Activated B cell treated with CpG ODN at 0.5 μM for 24 hours (primary cell): ENCODE measurements around the gene BORA. TPM values are rescaled to one million over a fixed set of nuclear protein-coding genes. Genes with fewer than 3 reads are reported as not detected.

Source experiments
- ATAC-seq: fragments of 200-7000 bp; cut with Tn5 transposase; one replicate; pipeline ENCODE4 v1.10.0; 2021; ENCODE audit warnings: low read depth, mild to moderate bottlenecking, moderate library complexity
- CTCF ChIA-PET: fragments of 350-600 bp; sonication (Branson Sonifier 250); formaldehyde crosslinking; loops from one replicate; lab custom pipeline; 2021; ENCODE audit warnings: antibody characterized with exemption; lab: Charles Lee
- POLR2A ChIA-PET: fragments of 350-600 bp; sonication (Branson Sonifier 250); formaldehyde crosslinking; loops from one replicate; lab custom pipeline; 2021; ENCODE audit warnings: antibody characterized with exemption; lab: Charles Lee
- DNase-seq: peaks from one replicate; pipeline ENCODE4 v3.0.0; 2022
- H3K27ac Mint-ChIP-seq: one replicate; pipeline ENCODE4 v1.8.0; 2020; ENCODE audit warnings: mixed read lengths
- H3K27me3 Mint-ChIP-seq: one replicate; pipeline ENCODE4 v1.8.0; 2021; ENCODE audit warnings: mixed read lengths
- H3K36me3 Mint-ChIP-seq: one replicate; pipeline ENCODE4 v1.8.0; 2021; ENCODE audit warnings: low read depth, mixed read lengths
- H3K4me1 Mint-ChIP-seq: one replicate; pipeline ENCODE4 v1.8.0; 2021; ENCODE audit warnings: mixed read lengths
- H3K4me3 Mint-ChIP-seq: one replicate; pipeline ENCODE4 v1.8.0; 2020; ENCODE audit warnings: mild to moderate bottlenecking, mixed read lengths
- H3K9me3 Mint-ChIP-seq: one replicate; pipeline ENCODE4 v1.8.0; 2020; ENCODE audit warnings: mixed read lengths
- intact Hi-C: fragments of 100-400 bp; cut with micrococcal nuclease; formaldehyde crosslinking; loops from one replicate; pipeline ENCODE4 v1.15.1; 2024
- total RNA-seq: library from RNA; stranded (reverse); gene quantifications from 2 replicates; pipeline ENCODE4 v1.2.3, GENCODE V29; 2022
- TF ChIP-seq, protein P1 (sequence below): fragments of 200-600 bp; IDR thresholded peaks from one replicate; pipeline ENCODE4 v1.8.0; 2022; ENCODE audit warnings: antibody characterized with exemption, mild to moderate bottlenecking

Gene BORA
- total RNA-seq, 1 donor from 2014 or later: 10.3 TPM

GRCh38 chr13:72692884-72693514, 34.7 kb upstream of the BORA start:
- TF ChIP-seq, protein P1, sequence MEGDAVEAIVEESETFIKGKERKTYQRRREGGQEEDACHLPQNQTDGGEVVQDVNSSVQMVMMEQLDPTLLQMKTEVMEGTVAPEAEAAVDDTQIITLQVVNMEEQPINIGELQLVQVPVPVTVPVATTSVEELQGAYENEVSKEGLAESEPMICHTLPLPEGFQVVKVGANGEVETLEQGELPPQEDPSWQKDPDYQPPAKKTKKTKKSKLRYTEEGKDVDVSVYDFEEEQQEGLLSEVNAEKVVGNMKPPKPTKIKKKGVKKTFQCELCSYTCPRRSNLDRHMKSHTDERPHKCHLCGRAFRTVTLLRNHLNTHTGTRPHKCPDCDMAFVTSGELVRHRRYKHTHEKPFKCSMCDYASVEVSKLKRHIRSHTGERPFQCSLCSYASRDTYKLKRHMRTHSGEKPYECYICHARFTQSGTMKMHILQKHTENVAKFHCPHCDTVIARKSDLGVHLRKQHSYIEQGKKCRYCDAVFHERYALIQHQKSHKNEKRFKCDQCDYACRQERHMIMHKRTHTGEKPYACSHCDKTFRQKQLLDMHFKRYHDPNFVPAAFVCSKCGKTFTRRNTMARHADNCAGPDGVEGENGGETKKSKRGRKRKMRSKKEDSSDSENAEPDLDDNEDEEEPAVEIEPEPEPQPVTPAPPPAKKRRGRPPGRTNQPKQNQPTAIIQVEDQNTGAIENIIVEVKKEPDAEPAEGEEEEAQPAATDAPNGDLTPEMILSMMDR: no peak
- DNase-seq: no peak
- Mint-ChIP-seq H3K9me3 (peaks cover 4% of the 10 kb centered on the region), H3K27ac (no peak overlapping the region), H3K36me3 (no peaks in the 10 kb centered on the region), H3K4me1 (no peaks in the 10 kb centered on the region), H3K27me3 (peaks cover 6% of the 10 kb centered on the region), H3K4me3 (no peak overlapping the region)
- POLR2A ChIA-PET: no interaction called here
- CTCF ChIA-PET: no interaction called here
- intact Hi-C loops: no loop called here
- ATAC-seq: no peak

- POLR2A ChIA-PET: no interaction called here
- ATAC-seq (no peak), DNase-seq (no peak)
- Mint-ChIP-seq H3K4me3 (no peak overlapping the region), H3K9me3 (peaks cover 4% of the 10 kb centered on the region), H3K27me3 (peaks cover under 1% of the 10 kb centered on the region), H3K36me3 (no peaks in the 10 kb centered on the region), H3K4me1 (no peaks in the 10 kb centered on the region), H3K27ac (no peak overlapping the region)
- intact Hi-C loops: no loop called here
- CTCF ChIA-PET: no interaction called here
- TF ChIP-seq, protein P1: no peak
Observed at GRCh38 chr13:72693832-72694231, 33.9 kb upstream of the BORA start.

GRCh38 chr13:72694314-72694713, 33.4 kb upstream of the BORA start:
- peaks cover 4% of the 10 kb centered on the region for H3K9me3 Mint-ChIP-seq
- no peak overlapping the region for H3K27ac Mint-ChIP-seq
- H3K4me3 Mint-ChIP-seq: no peak overlapping the region
- no peaks in the 10 kb centered on the region for H3K36me3 Mint-ChIP-seq
- H3K4me1 Mint-ChIP-seq: no peaks in the 10 kb centered on the region
- ChIA-PET CTCF (no interaction called here), POLR2A (no interaction called here)
- ATAC-seq: no peak
- no peaks in the 10 kb centered on the region for H3K27me3 Mint-ChIP-seq
- no peak for DNase-seq
- TF ChIP-seq, protein P1: no peak
- intact Hi-C loops: no loop called here

GRCh38 chr13:72696579-72696978, 31.1 kb upstream of the BORA start:
- no peak for ATAC-seq
- no peak for DNase-seq
- POLR2A ChIA-PET: no interaction called here
- Mint-ChIP-seq H3K4me3 (no peak overlapping the region), H3K4me1 (no peaks in the 10 kb centered on the region), H3K36me3 (no peaks in the 10 kb centered on the region), H3K27me3 (no peaks in the 10 kb centered on the region), H3K27ac (no peak overlapping the region), H3K9me3 (peaks cover 4% of the 10 kb centered on the region)
- CTCF ChIA-PET: no interaction called here
- intact Hi-C loops: no loop called here
- TF ChIP-seq, protein P1: no peak

DNA sequence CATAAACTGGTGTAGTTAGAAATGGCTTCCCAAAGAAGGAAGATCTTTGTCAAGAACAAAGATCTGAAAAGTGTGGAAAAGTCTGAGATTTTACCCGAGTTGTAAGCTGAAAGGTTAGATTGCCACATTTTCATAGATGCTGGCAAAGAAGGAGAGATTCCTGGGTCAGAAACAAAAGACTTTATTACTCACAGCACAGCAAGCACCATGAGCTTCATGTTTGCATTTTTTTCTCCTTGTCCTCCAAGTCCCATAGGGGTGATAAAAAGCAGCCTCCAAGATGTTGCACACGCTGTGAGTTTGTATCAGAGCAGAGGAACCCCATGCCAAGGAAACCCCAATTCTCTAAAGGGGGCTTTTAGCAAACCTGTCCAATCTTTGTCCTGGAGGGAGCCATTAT, 29.6 kb upstream of the BORA start:
- TF ChIP-seq, protein P1: no peak
- ChIA-PET CTCF (no interaction called here), POLR2A (no interaction called here)
- H3K4me3 Mint-ChIP-seq: no peak overlapping the region
- H3K27me3 Mint-ChIP-seq: no peaks in the 10 kb centered on the region
- no peak for DNase-seq
- H3K4me1 Mint-ChIP-seq: no peaks in the 10 kb centered on the region
- no peak overlapping the region for H3K27ac Mint-ChIP-seq
- no peaks in the 10 kb centered on the region for H3K9me3 Mint-ChIP-seq
- intact Hi-C loops: no loop called here
- ATAC-seq: no peak
- H3K36me3 Mint-ChIP-seq: no peaks in the 10 kb centered on the region
